Peyer's patch (tissue), 4 donors: Measurements from ENCODE around the gene ELL2.

ENCODE experiments used
- CTCF ChIP-seq, 6 experiments: fragments of 450-650 bp in 4 of 6; fragments of 200-600 bp in 2 of 6; sonication (generic) in 1 of 6; IDR thresholded peaks; one replicate each; pipeline ENCODE4 v1.5.1; 2017 to 2019; ENCODE audit warnings: antibody characterized with exemption in 6 of 6, mild to moderate bottlenecking in 3 of 6, moderate library complexity in 1 of 6
- POLR2A ChIP-seq, 2 donors: fragments of 450-650 bp; IDR thresholded peaks; one replicate each; pipeline ENCODE4 v1.5.1; 2017; ENCODE audit warnings: antibody characterized with exemption in 2 of 2, mild to moderate bottlenecking in 2 of 2, moderate library complexity in 2 of 2

DNA sequence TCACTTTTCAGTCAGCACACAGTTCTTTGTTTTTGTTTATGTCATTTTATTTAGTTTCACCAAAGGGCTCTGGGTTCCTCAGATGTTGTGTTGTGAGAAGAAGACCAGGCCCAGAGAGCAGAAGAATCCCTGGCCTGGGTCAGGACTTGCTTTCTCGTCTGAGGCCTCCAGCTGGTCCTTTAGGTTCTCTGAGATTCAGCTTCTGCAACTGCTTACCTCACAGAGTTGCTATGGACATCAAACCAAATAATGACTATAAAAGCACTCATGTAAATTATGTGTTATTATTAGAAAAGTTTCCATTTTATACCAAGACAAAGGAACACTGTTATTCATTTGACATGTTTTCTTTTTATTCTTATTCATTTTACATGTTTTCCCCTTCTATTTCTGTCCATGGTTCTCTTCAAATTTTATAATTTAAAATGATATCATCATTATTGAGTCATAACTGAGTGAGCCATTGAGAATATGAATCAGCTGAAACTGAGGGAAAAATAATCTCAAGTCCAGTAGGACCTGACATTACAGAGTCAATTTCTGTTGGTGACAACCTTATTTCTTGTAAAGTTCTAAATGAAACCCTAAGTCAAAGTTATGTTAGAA lies 95.1 kb downstream of the ELL2 start:
- TF ChIP-seq CTCF (IDR thresholded peaks at IDR 0.05) (no peak), POLR2A (IDR thresholded peaks at IDR 0.05) (no peak)
